MM.1S (cell line): ENCODE data around the gene AHRR.
"Not testable (repeated sequence)": the region's sequence is repeated elsewhere in the genome, so short reads cannot be mapped to it uniquely, and the experiment has no call there.

Experiments
- CTCF ChIP-seq: fragments of 300-600 bp; sonication (generic); IDR thresholded peaks from 2 replicates; pipeline ENCODE4 v1.5.1; 2016; ENCODE audit warnings: antibody characterized with exemption, low read length, mixed read lengths
- EZH2 ChIP-seq: fragments of 300-600 bp; sonication (generic); optimal IDR thresholded peaks from 2 replicates; pipeline ENCODE3; 2017; ENCODE audit warnings: low read depth, mild to moderate bottlenecking, antibody characterized with exemption, low read length, mixed read lengths
- EZH2phosphoT487 ChIP-seq: fragments of 300-600 bp; sonication (generic); IDR thresholded peaks from 2 replicates; pipeline ENCODE4 v1.6.1; 2018; ENCODE audit warnings: antibody characterized with exemption, low read length

- TF ChIP-seq CTCF, EZH2phosphoT487, EZH2: not testable (repeated sequence)
These were observed 26.7 kb upstream of the AHRR start for GRCh38 chr5:294788-295187.
